ENCODE data around the gene VAC14.

Gene VAC14

GRCh38 chr16:70703041-70703834 lies 97.7 kb downstream of the VAC14 start:
- peak; percentile 79 for DNase-seq

DNA sequence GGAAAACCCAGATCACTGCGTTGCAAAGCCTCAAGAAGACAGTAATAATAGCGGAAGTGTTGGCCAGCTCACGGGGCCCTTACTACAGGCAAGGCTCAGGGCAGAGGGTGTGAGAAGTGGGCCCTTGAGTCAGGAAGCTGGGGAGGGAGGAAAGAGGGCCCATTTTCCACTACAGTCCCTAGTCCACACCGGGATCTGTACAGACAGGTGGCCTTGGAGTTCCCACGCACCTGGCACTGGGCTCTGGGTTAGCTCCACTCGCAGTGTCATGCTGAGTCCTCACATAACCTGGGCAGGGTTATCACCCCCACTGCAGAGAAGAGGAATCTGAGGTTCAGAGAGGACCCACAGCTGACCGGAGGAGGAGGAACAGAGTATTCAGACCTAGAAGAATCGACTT lies 98.3 kb downstream of the VAC14 start:
- DNase-seq, result no peak

DNA sequence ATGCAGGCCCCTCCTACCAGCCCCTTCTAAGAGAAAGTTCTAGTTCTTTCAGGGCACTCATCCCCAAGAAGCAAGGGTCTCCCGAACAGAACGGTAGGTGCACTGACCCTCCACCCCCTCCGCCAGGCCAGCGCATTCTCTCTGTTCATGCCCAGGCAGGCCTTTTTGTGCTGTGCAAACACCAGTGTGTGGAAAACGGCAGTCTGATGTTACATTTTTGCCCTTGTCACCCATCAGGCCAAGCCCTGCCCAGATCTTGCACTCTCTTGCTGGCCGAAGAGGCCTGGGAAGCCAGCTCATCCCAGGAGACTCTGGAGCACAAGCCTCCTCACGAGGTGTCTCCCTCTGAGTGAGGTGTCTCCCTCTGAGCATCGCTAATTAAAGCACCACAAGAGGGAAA lies 99.0 kb downstream of the VAC14 start:
- DNase-seq, result no peak

- DNase-seq, result no peak
Measured at GRCh38 chr16:70701596-70701995, 99.4 kb downstream of the VAC14 start.

DNA sequence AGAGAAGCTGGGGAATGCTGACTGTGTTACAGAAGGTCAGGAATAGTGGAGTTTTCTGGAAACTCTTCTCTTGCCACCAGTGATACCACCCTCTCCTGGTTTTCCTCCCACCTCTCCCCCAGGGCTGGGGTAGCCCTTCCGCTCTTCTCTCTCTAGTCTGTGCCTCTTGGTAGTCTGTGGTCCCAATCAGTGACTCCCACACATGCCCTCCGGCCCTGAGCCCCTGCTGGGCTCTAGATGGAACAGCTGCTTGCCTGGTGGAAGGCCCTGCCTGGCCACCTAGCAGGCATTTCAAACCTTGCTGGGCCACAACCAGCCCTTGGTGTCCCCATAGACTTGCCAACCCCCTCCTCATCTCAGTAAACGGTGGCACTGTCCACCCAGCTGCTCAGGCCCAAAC lies 99.9 kb downstream of the VAC14 start:
- peak; percentile 32 for DNase-seq

GRCh38 chr16:70700101-70701020 lies 100.6 kb downstream of the VAC14 start:
- DNase-seq, result peak; percentile 45

DNA sequence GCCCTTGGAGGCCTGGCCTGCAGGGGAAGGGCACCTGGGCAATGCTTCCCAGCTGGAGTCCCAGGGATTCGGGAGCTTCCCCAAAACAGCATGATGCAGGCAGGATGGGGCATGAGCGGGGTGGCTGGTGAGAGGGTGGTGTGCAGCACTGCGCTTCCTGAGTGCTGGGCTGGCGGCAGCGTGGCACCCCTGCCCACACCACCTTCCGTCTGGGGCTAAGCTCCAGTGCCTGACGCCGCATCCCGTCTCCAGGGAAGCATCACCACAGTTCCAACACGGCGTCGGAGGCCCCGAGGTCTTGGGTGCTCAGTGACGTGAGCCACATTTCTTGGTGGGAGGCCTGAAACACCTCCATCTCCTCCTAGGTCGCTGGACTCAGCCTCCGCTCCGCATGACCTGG lies 101.3 kb downstream of the VAC14 start:
- DNase-seq, result no peak

- no peak for DNase-seq
Measured at GRCh38 chr16:70698901-70699300, 102.1 kb downstream of the VAC14 start.

DNA sequence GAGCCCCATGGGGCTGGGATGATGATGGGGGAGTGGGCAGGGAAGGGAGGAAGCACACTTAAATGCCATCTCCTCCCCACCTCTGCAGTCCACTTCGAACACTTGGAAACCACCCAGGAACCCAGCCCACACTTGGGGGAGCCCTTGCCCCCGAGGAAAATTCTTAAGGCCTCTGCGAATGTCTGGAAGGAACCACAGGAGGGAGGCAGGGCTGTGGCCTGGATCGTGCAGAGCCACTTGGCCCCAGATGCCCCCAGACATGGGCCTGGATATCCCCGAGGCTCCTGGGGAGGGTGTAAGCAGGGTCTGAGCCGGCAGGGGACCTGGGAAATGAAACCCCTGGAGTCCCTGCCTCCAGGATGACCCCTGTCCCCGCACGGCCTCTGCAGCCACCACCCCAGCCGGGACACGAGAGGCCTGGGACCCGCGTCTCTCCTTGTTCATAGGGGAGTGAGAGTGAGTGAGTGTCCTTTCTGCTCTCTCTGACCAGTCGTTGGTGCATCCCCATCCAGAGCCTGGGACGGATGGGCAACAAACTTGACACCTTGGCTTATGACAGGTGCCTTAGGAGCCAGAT lies 103.3 kb downstream of the VAC14 start:
- no peak for DNase-seq

GRCh38 chr16:70696952-70697593 lies 103.9 kb downstream of the VAC14 start:
- DNase-seq, result peak; percentile 33

GRCh38 chr16:70696355-70696754 lies 104.6 kb downstream of the VAC14 start:
- no peak for DNase-seq

- DNase-seq, result peak; percentile 10
Measured at GRCh38 chr16:70695331-70696070, 105.5 kb downstream of the VAC14 start.

DNA sequence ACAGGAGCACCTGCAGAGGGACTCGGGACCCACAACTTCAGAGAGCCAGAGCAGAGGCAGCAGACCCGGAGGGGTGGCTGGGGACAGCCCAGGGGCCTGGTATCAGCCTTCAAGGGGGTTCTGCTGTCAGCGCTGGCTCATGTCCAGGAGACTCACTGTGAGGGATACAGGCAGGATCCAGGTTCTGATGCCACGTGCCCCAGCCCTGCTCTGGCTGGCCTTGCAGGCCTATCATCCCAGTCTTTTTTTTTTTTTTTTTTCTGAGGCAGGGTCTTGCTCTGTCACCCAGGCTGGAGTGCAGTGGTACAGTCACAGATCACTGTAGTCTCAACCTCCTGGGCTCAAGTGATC lies 106.1 kb downstream of the VAC14 start:
- no peak for DNase-seq

- peak; percentile 50 for DNase-seq
Measured at GRCh38 chr16:70694088-70694867, 106.7 kb downstream of the VAC14 start.

DNA sequence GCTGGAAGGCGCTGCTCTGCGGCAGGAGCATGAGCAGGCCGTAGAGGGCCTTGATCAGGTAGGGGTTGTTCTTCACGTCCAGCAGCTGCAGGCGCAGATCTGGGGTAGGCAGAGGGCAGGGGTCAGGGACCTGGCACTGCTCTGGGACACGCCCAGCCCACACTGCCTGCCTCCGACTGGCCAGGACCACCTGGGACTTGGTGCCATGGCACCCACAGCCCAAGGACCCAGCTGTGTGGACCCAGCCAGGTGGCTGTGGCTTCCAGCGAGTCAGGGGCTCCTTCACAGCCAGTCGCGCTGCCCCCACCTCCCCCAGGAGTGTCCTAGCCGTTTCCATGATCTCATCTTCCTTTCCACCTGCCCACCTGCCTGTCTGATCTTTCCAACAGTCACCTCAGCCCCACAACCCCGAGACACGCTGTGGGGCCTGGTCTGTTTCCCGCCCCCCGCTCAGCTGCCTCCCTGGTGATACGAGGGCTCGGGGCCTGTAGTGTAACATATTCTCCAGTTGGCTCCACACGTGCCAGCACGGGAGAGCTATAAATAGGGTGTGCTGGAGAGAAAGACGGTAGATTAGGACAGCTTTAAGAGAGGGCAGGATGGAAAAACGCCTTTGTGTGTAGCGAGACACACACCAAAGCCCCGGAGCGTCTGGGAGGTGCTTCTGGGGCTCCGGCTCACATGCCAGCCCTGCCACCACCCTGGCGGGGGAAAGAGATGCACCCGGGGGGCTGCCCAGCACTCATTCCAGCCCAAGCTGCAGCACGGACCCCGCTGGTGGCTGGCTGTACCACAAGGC lies 107.9 kb downstream of the VAC14 start:
- peak; percentile 42 for DNase-seq

GRCh38 chr16:70692130-70692872 lies 108.7 kb downstream of the VAC14 start:
- peak; percentile 48 for DNase-seq

DNA sequence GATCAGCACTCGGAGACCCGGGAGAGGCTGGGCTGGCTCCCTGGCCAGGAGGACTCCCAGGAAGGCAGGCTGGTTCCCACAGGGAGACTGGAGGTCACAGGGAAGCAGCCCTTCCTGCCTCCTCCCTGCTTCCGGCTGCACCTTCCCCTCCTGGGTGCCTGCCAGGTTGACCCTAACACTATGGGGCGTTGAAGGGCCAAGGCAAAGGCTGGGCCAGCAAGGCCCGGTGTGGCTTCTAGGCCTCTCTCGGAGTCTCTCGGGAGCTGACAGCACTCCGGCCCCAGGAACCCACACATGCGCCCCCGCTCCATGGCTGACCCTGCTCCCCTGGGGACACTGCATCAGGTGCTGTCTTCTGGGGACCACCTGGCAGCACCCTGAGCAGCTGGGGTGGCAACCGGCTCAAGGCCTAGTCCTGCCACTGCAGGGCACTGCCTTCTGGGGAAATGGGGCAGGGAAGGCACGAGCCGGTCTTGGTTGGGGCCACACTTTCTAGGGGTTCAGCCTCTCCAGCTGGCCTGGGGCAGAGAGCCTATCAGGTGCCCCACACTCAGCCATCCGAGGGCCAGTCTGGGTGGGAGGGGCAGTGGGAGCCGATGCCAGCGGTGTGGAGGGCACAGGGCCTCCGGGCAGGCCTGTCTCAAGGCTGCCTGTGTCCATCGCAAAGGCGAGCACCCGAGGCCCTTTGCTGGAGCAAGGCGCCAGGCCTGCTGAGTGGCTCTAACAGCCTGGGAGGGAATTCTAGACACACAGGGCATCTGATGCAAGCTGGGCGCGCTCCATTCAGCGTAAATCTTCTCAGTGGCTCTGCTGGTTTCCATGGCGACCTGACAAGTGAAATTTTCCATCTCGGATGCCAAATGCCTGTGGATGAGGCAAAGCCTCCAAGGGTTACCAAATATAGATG lies 109.5 kb downstream of the VAC14 start:
- peak; percentile 66 for DNase-seq

DNA sequence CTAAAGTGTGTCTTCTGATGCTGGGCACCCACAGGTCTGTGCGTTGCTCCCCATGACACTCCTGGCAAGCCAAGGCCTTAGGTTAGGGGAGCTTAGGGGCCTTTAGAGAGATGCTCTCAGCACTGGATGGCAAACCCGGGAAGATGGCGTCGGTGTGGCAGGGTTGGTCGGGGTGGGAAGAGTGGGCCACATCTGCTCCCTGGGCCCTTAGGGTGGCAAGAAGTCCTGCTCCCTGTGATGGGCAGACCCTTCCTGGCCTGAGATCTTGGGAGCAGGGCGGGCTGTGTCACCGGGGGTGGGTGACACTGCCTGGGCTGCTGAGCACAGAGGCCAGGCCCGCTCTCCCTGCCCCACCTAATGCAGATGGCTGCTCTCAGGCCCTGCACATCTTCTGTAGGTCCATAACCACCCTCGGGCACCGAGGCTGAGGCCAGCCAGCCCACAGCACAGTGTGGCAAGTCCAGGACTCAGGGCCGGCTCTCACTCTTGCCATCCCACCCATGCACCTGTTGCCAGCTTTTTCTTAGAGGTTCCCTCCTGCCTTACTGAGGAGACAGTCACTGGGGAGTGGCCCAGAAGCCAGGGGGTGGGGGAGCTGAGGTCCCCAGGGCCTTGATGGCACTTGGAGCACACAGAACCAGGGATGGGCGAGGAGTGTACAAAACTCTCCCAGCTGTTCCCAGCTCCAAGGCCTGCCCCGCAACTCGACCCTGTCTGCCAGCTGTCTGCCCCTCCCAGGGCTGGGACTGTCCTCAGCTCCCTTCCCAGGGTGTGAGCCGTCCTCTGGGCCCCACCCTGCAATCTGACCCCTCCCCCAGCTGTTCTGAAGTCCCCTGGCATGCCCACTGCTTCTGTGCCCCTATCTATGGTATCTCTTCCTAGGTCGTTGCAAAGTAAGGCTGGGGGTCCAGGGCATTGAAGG lies 110.7 kb downstream of the VAC14 start:
- DNase-seq, result no peak
